Neural progenitor cell (in vitro differentiated cells): ENCODE measurements around the gene LPAR5. TPM values are rescaled to one million over a fixed set of nuclear protein-coding genes. Genes with fewer than 3 reads are reported as not detected.

Experiments
- DNase-seq: peaks from one replicate; pipeline ENCODE4 v3.0.0-alpha.2; 2016; ENCODE audit warnings: low spot score
- H2AFZ ChIP-seq: fragments of 200-600 bp; sonication (generic); replicated peaks from 2 replicates; pipeline ENCODE4 v1.6.1; 2016; ENCODE audit warnings: antibody characterized with exemption
- H3F3A ChIP-seq: fragments of 200-600 bp; sonication (generic); 2 replicates; pipeline ENCODE4 v1.6.1; 2016; ENCODE audit warnings: antibody characterized with exemption, low read depth
- H3K27ac ChIP-seq: fragments of 200-600 bp; sonication (generic); 2 replicates; pipeline ENCODE4 v1.5.1; 2016; ENCODE audit warnings: mild to moderate bottlenecking
- H3K27me3 ChIP-seq: fragments of 200-600 bp; sonication (generic); 2 replicates; pipeline ENCODE4 v1.6.1; 2016; ENCODE audit warnings: mild to moderate bottlenecking, moderate library complexity
- H3K36me3 ChIP-seq: fragments of 200-600 bp; sonication (generic); 2 replicates; pipeline ENCODE4 v1.5.1; 2016
- H3K4me1 ChIP-seq: fragments of 200-600 bp; sonication (generic); 2 replicates; pipeline ENCODE4 v1.6.1; 2016; ENCODE audit warnings: mixed run types
- H3K4me2 ChIP-seq: fragments of 200-600 bp; sonication (generic); 2 replicates; pipeline ENCODE4 v1.6.1; 2016
- H3K4me3 ChIP-seq: fragments of 200-600 bp; sonication (generic); 2 replicates; pipeline ENCODE4 v1.5.1; 2016
- H3K79me2 ChIP-seq: fragments of 200-600 bp; sonication (generic); 2 replicates; pipeline ENCODE4 v1.6.1; 2016; ENCODE audit warnings: low read depth
- H3K9ac ChIP-seq: fragments of 200-600 bp; sonication (generic); 2 replicates; pipeline ENCODE4 v1.6.1; 2016
- H3K9me3 ChIP-seq: fragments of 200-600 bp; sonication (generic); 2 replicates; pipeline ENCODE4 v1.5.1; 2016; ENCODE audit warnings: low read depth
- H4K20me1 ChIP-seq: fragments of 200-600 bp; sonication (generic); 2 replicates; pipeline ENCODE4 v1.6.1; 2016; ENCODE audit warnings: low read depth
- H3K27ac Mint-ChIP-seq: 3 replicates; pipeline ENCODE4 v1.8.0; 2021; ENCODE audit warnings: mixed read lengths
- H3K27me3 Mint-ChIP-seq: 2 replicates; pipeline ENCODE4 v1.8.0; 2022; ENCODE audit warnings: low read depth, mild to moderate bottlenecking, inconsistent platforms, moderate library complexity, mixed read lengths; ENCODE audit not compliant: insufficient read depth
- H3K36me3 Mint-ChIP-seq: 3 replicates; pipeline ENCODE4 v1.8.0; 2021; ENCODE audit warnings: mixed read lengths
- H3K4me1 Mint-ChIP-seq: 3 replicates; pipeline ENCODE4 v1.8.0; 2021; ENCODE audit warnings: mixed read lengths
- H3K4me3 Mint-ChIP-seq: 3 replicates; pipeline ENCODE4 v1.8.0; 2021; ENCODE audit warnings: mild to moderate bottlenecking, moderate library complexity, mixed read lengths
- H3K9me3 Mint-ChIP-seq: 3 replicates; pipeline ENCODE4 v1.8.0; 2020; ENCODE audit warnings: mixed read lengths
- EZH2 ChIP-seq: fragments of 200-600 bp; sonication (generic); IDR thresholded peaks from 2 replicates; pipeline ENCODE4 v1.6.1; 2017; ENCODE audit warnings: antibody characterized with exemption, mild to moderate bottlenecking, moderate library complexity
- EZH2phosphoT487 ChIP-seq: fragments of 200-600 bp; sonication (generic); IDR thresholded peaks from 2 replicates; pipeline ENCODE4 v1.6.1; 2017; ENCODE audit warnings: antibody characterized with exemption
- total RNA-seq: library from RNA; depleted of rRNA; stranded (reverse); fragments of >200 nt; gene quantifications from 2 replicates; pipeline ENCODE4 v1.2.3, GENCODE V29; 2015; ENCODE audit warnings: low replicate concordance
- TF ChIP-seq, protein P1 (sequence below): fragments of 200-600 bp; sonication (generic); IDR thresholded peaks from 2 replicates; pipeline ENCODE4 v1.5.1; 2017; ENCODE audit warnings: antibody characterized with exemption, mild to moderate bottlenecking

The LPAR5 gene
- total RNA-seq, 1 donor from 2014 or later, result 0.04 TPM

DNA sequence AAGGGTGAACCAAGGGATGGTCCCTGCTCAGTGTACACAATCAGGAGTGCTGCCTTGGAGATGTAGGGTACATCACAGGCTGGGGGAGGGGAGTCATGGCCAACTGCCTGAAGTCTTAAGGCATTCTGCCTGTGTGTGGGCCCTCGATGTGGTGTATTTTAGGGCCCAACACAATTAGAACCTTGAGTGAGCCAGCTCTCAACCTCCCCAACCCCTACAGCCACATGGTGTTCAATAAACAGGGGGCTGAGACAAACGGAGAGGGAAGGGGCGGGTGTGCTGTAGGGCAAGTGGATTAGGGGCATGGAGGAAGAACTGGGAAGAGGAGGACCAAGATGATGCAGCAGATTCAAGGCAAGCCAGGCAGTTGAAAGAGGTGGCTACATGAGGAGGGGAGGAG lies 20.0 kb downstream of the LPAR5 start:
- Histone ChIP-seq H3K9ac (no peak overlapping the region), H3K4me2 (no peak overlapping the region), H3K9me3 (no peaks in the 10 kb centered on the region), H3K79me2 (no peaks in the 10 kb centered on the region), H2AFZ (no peak overlapping the region), H4K20me1 (no peaks in the 10 kb centered on the region), H3K27me3 (peaks cover 23% of the 10 kb centered on the region), H3K4me3 (no peak overlapping the region), H3K4me1 (peaks cover 32% of the 10 kb centered on the region), H3F3A (peaks cover 64% of the 10 kb centered on the region), H3K36me3 (no peaks in the 10 kb centered on the region), H3K27ac (no peak overlapping the region)
- H3K27me3 Mint-ChIP-seq, result peaks cover 17% of the 10 kb centered on the region
- H3K4me1 Mint-ChIP-seq, result peaks cover 42% of the 10 kb centered on the region
- H3K4me3 Mint-ChIP-seq, result no peak overlapping the region
- H3K9me3 Mint-ChIP-seq, result no peaks in the 10 kb centered on the region
- peak overlapping the region; percentile 77 for H3K27ac Mint-ChIP-seq
- no peaks in the 10 kb centered on the region for H3K36me3 Mint-ChIP-seq
- DNase-seq, result no peak
- TF ChIP-seq EZH2phosphoT487 (no peak), EZH2 (no peak)
- TF ChIP-seq, protein P1, sequence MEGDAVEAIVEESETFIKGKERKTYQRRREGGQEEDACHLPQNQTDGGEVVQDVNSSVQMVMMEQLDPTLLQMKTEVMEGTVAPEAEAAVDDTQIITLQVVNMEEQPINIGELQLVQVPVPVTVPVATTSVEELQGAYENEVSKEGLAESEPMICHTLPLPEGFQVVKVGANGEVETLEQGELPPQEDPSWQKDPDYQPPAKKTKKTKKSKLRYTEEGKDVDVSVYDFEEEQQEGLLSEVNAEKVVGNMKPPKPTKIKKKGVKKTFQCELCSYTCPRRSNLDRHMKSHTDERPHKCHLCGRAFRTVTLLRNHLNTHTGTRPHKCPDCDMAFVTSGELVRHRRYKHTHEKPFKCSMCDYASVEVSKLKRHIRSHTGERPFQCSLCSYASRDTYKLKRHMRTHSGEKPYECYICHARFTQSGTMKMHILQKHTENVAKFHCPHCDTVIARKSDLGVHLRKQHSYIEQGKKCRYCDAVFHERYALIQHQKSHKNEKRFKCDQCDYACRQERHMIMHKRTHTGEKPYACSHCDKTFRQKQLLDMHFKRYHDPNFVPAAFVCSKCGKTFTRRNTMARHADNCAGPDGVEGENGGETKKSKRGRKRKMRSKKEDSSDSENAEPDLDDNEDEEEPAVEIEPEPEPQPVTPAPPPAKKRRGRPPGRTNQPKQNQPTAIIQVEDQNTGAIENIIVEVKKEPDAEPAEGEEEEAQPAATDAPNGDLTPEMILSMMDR, result no peak

DNA sequence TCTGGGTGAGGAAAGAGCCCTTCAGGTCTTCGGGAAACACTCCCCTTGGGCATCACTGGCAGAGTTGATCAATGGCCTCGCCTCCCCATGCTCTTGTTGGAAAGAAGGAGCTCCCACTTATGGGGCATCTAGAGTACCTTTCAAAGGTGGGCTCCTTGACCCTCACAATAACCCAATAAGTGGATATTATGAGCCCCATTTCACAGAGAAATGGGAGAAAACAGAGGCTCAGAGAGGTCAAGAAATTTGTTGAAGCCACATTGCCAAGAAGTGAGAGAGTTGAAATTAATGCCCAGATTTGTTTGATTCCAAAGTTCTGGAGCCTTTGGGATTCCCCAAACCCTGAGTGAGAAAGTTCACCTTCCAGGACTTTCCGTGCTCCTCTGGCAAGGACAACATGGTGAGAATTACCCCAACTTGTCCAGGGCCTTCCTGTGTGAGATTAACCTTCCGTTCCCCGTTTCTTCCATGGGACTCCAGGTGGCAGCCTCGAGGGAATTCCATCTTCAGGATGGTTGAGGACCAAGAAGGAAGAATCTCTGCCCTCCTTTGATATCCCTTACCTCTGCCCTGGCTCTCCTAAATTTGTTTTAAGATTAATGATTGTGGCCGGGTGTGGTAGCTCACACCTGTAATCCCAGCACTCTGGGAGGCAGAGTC lies 21.1 kb downstream of the LPAR5 start:
- peaks cover 11% of the 10 kb centered on the region for H3K27me3 ChIP-seq
- peaks cover 19% of the 10 kb centered on the region for H3K27me3 Mint-ChIP-seq
- peak overlapping the region; percentile 55 for H3K4me3 Mint-ChIP-seq
- peak overlapping the region; percentile 80 for H3K27ac Mint-ChIP-seq
- no peak overlapping the region for H3K4me3 ChIP-seq
- peaks cover 33% of the 10 kb centered on the region for H3K4me1 ChIP-seq
- no peaks in the 10 kb centered on the region for H3K9me3 ChIP-seq
- peak overlapping the region; percentile 77 for H3K27ac ChIP-seq
- no peak overlapping the region for H2AFZ ChIP-seq
- peaks cover 67% of the 10 kb centered on the region for H3F3A ChIP-seq
- TF ChIP-seq, protein P1, result peak; percentile 21
- TF ChIP-seq EZH2, result no peak
- no peaks in the 10 kb centered on the region for H3K36me3 Mint-ChIP-seq
- no peaks in the 10 kb centered on the region for H3K36me3 ChIP-seq
- no peaks in the 10 kb centered on the region for H3K79me2 ChIP-seq
- no peak overlapping the region for H3K4me2 ChIP-seq
- no peaks in the 10 kb centered on the region for H3K9me3 Mint-ChIP-seq
- no peak overlapping the region for H3K9ac ChIP-seq
- H3K4me1 Mint-ChIP-seq, result peaks cover 47% of the 10 kb centered on the region
- H4K20me1 ChIP-seq, result no peaks in the 10 kb centered on the region
- peak; percentile 56 for DNase-seq

DNA sequence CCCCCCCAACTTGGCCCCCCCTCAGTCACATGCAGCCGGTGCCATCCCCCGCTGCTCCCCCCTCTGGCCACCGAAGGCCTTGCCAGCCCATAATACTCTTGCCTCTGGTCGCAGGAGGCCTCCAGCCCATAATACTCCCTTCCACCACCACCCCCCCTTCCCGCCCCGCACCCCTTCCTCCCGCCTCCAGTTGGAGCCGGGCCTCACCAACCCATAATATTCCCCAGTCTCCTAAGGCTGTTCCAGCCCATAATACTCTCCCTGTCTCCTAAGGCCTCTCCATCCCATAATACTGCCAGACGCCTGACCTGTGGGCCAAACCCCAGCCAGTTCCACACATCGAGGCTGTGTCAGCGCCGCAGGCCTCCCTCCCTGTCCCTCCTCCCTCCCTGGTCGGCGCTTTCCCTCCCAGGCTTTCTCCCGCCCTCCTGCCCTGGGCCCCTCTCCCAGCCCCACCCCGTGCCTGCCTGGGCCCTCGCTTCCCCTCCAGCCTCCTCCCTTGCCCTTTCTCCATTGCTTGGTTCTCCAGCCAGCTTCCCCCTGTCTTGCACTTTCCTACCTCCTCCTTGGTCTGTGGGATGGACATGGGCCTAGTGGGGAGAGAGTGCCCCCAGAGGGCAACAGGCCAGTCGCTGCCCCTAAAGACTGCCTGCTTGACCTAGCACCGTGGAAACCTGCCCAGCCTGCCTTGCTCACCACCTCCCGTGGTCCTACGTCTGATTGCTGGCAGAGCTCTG lies 21.8 kb downstream of the LPAR5 start:
- Mint-ChIP-seq H3K36me3 (no peaks in the 10 kb centered on the region), H3K4me3 (peak overlapping the region; percentile 55), H3K27ac (peak overlapping the region; percentile 80), H3K4me1 (peaks cover 47% of the 10 kb centered on the region), H3K9me3 (no peaks in the 10 kb centered on the region), H3K27me3 (peaks cover 18% of the 10 kb centered on the region)
- Histone ChIP-seq H3K4me1 (peaks cover 33% of the 10 kb centered on the region), H3F3A (peaks cover 73% of the 10 kb centered on the region), H3K9ac (no peak overlapping the region), H3K79me2 (no peaks in the 10 kb centered on the region), H3K4me3 (no peak overlapping the region), H3K36me3 (no peaks in the 10 kb centered on the region), H3K27ac (peak overlapping the region; percentile 77), H4K20me1 (no peaks in the 10 kb centered on the region), H3K27me3 (peaks cover 4% of the 10 kb centered on the region), H3K4me2 (no peak overlapping the region), H3K9me3 (no peaks in the 10 kb centered on the region), H2AFZ (no peak overlapping the region)
- peak; percentile 96 for DNase-seq
- TF ChIP-seq EZH2phosphoT487 (no peak), EZH2 (no peak)
- TF ChIP-seq, protein P1, result peak; percentile 52
